Vein endothelial cell (primary cell): ENCODE data around the gene N4BP2L1. TPM values are rescaled to one million over a fixed set of nuclear protein-coding genes. Genes with fewer than 3 reads are reported as not detected.

Experiments used
- small RNA-seq: library from RNA; depleted of rRNA; stranded (forward); fragments of <200 nt; gene quantifications from one replicate; pipeline ENCODE3, GENCODE V24; 2012
- total RNA-seq: library from RNA; depleted of rRNA; stranded (reverse); fragments of >200 nt; gene quantifications from 2 replicates; pipeline ENCODE4 v1.2.3, GENCODE V29; 2012

Gene N4BP2L1
- 0.98 and 1.6 TPM in 2 replicates for total RNA-seq

DNA sequence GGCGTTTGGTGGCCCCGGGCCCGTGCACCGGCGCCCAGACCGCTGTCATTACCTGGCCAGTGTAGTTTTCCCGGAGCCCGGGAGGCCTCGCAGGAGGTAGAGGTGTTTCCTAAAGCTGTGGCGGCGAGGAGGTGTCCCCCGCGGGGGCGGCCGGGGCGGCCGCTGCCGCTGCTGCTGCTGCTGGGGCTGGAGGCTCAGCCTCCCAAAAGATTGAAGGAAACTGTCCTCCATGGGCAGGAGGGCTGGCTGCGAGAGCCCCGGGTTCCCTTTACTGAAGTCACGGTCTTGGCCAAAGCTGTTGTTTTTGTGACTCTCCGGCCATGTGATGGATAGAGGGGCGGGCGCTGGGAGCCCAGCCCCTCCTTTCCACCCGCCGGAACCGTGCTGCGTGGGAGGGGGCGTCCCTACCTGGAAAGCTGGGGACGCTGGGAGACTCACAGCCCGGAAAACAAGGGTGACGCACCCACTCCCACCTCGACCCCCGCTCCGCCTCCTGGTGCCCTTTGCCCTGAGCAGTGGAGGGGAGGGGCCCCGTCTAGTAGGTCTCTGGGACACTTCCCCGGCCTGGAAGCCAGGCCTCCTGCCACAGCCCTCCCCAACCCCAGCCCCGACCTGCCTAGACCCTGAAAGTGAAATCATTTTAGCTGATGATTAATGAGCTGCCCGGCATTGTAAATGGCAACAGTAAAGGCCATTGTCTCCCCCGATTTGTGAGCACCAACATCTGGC, at the start of gene N4BP2L1:
Gene N4BP2L1, minus strand, starts transcription at position 279 of the 729 bp plus-strand sequence. Its CDS starts 48 bp downstream, at position 231.

Small RNA genes within 50 kb of the gene (small RNA-seq; reads per million reads assigned to genes)
- not detected for gene RF00190

Other genes with a start within 250 kb of the N4BP2L1 start
- gene ZAR1L, start 112.8 kb downstream of the N4BP2L1 start, total RNA-seq: not detected in 2 replicates
- gene BRCA2, start 112.6 kb downstream of the N4BP2L1 start, total RNA-seq: 3.9 and 11.5 TPM in 2 replicates
- gene N4BP2L2, start 110.7 kb upstream of the N4BP2L1 start, total RNA-seq: 84.3 and 87.4 TPM in 2 replicates
- gene PDS5B, start 158.3 kb upstream of the N4BP2L1 start, total RNA-seq: 31.0 and 37.1 TPM in 2 replicates